22Rv1 (cell line): Measurements from ENCODE around the gene AGTR1.

Source experiments
- H3K27ac ChIP-seq: fragments of 450-650 bp; 2 replicates; pipeline ENCODE4 v1.5.1; 2017
- CTCF ChIP-seq: fragments of 450-650 bp; IDR thresholded peaks from 2 replicates; pipeline ENCODE4 v1.5.1; 2017; ENCODE audit warnings: mild to moderate bottlenecking
- ZFX ChIP-seq: fragments of 450-650 bp; IDR thresholded peaks from 2 replicates; pipeline ENCODE4 v1.6.1; 2017; ENCODE audit warnings: antibody characterized with exemption, borderline replicate concordance

AGTR1 gene

GRCh38 chr3:148718982-148719862 lies 21.5 kb downstream of the AGTR1 start:
- TF ChIP-seq CTCF (peak; percentile 65), ZFX (no peak)
- no peak overlapping the region for H3K27ac ChIP-seq

GRCh38 chr3:148720873-148721272 lies 23.2 kb downstream of the AGTR1 start:
- no peak overlapping the region for H3K27ac ChIP-seq
- no peak for TF ChIP-seq ZFX
- no peak for TF ChIP-seq CTCF

- TF ChIP-seq ZFX (no peak), CTCF (no peak)
- H3K27ac ChIP-seq: no peak overlapping the region
Measured at GRCh38 chr3:148723631-148724030, 25.9 kb downstream of the AGTR1 start.

- TF ChIP-seq CTCF (peak; percentile 76), ZFX (no peak)
- no peak overlapping the region for H3K27ac ChIP-seq
Measured at GRCh38 chr3:148727231-148727630, 29.5 kb downstream of the AGTR1 start.

DNA sequence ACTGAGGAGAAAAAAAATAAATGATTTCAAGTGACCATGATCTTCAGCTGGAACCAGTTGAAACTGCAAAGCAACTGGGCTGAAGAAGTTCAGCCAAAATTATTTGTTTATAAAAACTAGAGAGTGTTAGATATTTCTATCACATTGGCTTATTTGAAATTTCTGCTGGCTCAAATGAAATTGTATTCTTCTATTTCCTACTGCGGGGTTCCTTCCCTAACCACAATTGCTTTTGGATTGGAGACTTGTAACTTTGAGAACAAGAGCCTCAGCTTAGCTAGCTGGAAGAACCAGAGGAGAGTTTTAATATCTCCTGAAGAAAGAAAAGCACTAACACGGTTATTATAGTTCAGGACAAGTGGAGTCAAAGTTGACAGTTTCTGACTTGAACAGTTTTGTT lies 31.1 kb downstream of the AGTR1 start:
- TF ChIP-seq CTCF (no peak), ZFX (no peak)
- no peak overlapping the region for H3K27ac ChIP-seq

GRCh38 chr3:148729476-148730055 lies 31.9 kb downstream of the AGTR1 start:
- TF ChIP-seq ZFX: no peak
- no peak for TF ChIP-seq CTCF

DNA sequence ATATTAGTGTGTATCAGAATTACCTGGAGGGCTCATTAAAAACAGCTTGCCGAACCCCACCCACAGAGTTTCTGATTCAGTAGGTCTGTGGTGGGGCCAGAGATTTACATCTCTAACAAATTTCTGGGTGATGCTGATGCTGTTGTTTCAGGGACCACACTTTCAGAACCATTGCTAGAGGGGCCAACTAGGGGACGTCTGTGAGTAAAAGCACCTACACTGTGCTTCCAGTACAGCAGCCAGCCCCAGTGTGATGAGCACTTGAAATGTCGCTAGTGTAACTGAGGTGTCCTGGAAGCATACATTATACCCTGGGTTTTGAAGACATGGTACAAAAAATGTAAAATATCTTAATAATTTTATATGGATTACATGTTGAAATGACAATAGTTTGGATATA lies 33.0 kb downstream of the AGTR1 start:
- no peak overlapping the region for H3K27ac ChIP-seq
- TF ChIP-seq ZFX: no peak
- no peak for TF ChIP-seq CTCF

More at GRCh38 chr3:148729476-148730055, 31.9 kb downstream of the AGTR1 start:
- H3K27ac ChIP-seq: no peak overlapping the region
